HL-60/S4 treated with phorbol 12-myristate 13-acetate at 8.2 ng/mL for 4 days and 3 days (cell line): ENCODE measurements around the gene FAM81A.

Experiments used
- in situ Hi-C: fragments of 300-500 bp; cut with MboI; formaldehyde crosslinking; loops from 2 replicates; pipeline ENCODE4 v1.15.0; 2022; ENCODE audit warnings: low sequenced_read_pairs

FAM81A gene

DNA sequence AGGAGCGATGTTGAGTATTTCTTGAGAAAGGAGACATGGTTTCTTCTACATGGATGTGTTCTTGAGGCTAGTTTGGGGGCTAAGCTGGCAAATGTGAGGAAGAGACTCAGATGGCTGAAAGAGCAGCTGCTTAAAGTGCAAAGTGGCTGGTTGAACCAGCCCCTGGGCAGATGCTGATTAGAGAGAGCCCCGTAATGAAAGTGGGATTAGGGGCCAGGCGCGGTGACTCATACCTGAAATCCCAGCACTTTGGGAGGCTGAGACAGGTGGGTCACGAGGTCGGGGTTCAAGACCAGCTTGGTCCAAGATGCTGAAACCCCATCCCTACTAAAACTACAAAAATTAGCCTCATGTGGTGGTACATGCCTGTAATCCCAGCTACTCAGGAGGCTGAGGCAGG is 98.6 kb downstream of the FAM81A start:
- in situ Hi-C loops, result loop anchor here (25.0 kb wide), 1 partner anchor 101 kb away; no protein-coding TSS in a partner anchor

DNA sequence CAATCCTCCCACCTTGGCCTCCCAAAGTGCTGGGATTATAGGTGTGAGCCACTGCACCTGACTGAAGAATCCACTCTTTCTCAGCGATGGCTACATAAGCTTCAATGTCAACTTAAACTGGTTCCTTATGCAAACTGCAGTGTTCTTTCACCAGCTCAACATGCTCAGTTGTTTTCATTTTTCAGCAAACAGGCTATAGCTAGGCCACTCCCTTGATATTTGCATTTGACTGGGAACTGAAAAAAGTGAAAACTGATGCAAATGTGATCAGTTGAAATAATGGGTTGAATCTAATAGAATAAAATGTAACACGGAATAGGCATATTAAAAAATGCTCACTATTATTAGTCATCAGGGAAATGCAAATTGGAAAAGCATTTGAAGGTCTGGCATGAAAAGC is 99.4 kb downstream of the FAM81A start:
- in situ Hi-C loops, result loop anchor here (25.0 kb wide), 1 partner anchor 100 kb away; no protein-coding TSS in a partner anchor

DNA sequence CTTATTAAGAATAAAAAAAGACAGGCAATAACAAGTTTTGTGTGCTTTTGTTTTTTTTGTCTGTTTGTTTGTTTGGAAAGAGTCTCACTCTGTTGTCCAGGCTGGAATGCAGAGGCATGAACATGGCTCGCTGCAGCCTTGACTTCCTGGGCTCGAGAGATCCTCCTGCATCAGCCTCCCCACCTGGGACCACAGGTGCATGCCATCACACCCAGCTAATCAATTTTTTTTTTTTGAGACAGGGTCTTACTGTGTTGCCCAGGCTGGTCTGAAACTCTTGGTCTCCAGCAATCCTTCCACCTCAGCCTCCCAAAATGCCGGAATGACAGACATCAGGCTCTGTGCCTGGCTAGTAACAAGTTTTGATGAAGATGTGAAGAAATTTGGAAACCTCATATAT is 100.5 kb downstream of the FAM81A start:
- in situ Hi-C loops, result loop anchor here (25.0 kb wide), 1 partner anchor 99 kb away; no protein-coding TSS in a partner anchor

DNA sequence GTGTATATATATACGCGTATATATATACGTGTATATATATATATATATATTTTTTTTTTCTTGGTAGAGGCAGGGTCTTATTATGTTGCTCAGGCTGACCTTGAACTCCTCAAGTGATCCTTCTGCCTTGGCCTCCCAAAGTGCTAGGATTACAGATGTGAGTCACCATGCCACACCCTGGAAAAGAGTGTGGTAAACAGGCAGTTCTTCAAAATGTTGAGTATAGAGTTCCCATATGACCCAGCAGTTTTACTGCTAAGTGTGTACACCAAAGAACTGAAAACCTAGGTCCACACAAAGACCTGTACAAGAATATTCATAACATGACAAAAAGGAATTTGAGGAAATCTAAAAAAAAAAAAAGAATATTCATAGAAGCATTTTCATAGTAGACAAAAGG is 101.8 kb downstream of the FAM81A start:
- in situ Hi-C loops, result loop anchor here (25.0 kb wide), 1 partner anchor 98 kb away; no protein-coding TSS in a partner anchor

DNA sequence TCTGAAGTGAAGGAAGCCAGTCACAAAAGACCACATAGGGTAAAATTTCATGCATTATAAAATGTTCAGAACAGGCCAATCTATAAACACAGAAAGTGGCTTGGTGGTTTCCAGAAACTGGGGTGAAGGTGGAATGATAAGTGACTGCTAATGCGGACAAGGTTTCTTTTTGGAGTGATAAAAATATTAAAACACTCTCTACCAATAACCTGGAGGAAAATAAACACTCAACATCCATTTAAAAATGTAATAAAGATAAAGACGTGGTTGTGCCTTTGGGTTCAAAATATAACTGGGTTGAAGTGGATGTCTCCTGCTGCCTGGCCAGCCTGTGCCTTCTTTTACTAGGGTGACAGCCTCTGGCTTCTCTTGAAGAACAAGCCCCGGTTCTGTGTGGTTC is 102.7 kb downstream of the FAM81A start:
- in situ Hi-C loops, result loop anchor here (25.0 kb wide), 1 partner anchor 97 kb away; no protein-coding TSS in a partner anchor

DNA sequence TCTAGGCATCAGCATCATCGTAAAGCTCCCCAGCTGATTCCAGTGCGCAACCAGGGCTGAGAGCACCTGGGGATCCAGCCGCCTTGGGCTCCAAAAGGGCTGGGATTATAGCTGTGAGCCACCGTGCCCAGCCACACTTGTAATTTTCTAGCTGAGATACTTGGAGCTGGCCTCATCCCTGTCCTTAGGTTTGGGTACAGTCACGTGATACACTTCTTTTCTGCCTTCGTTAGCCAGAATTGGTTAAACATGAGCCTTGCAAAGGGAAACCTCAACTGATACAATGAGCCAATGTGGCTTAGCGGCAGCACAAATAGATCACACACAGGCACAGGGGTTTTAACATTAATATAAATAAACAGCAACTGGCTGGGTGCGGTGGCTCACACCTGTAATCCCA is 103.8 kb downstream of the FAM81A start:
- in situ Hi-C loops, result loop anchor here (25.0 kb wide), 1 partner anchor 96 kb away; no protein-coding TSS in a partner anchor

DNA sequence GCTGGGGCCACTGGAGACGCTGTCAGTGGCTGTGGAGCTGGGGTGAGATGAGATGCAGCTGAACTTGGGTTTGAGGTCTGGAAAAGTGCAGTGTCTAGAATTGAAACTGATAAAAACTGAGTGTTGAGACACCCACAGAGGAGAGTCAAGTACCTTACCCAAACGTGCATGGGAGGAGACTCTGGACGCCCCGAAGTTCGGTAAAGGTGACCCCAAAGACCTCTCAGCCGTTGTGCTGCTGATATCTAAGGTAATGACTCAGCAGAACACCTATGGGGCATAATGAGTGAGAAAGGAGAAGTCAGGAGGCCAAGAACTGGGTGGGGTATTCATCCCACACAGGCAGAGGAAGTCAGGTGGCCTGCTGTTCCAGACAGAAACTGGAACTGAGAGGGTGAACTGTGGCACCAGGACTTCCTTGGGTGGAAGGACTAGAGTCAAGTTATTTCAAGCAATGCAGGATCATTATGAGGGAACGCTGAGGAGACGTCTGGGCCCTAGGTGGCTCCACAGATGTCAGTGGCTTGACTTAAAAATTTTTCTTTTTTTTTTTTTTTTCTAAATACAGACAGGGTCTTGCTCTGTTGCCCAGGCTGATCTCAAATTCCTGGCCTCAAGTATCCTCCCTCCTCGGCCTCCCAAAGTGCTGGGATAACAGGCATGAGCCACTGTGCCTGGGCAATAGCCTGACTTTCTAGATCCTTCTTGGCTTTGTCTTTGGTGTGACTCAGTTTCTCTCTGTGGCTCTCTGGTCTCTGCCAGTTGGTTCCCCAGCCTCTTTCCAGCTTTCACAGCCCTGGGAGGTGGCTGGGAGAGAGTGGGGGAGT is 105.9 kb downstream of the FAM81A start:
- in situ Hi-C loops, result loop anchor here (25.0 kb wide), 1 partner anchor 93 kb away; no protein-coding TSS in a partner anchor

DNA sequence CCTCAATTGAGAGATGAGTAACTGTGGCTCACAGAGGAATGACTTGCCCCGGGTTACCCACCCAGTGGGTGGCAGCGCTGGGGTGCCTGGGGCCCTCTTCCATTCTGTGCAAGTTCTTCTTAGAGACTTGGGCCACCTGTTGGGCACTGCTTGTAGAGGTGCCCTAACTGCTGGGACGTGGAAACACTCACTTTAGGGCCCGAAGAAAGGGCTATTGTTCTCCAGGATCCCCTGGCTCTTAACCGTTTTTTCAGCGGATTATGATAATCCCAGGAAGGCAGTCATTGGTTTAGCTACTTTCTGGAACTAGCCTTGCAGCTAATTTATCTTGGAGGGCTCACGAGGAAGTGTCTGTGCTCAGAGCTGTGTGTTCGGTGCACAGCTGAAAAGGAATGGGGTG is 107.6 kb downstream of the FAM81A start:
- in situ Hi-C loops, result loop anchor here (25.0 kb wide), 1 partner anchor 92 kb away; no protein-coding TSS in a partner anchor

DNA sequence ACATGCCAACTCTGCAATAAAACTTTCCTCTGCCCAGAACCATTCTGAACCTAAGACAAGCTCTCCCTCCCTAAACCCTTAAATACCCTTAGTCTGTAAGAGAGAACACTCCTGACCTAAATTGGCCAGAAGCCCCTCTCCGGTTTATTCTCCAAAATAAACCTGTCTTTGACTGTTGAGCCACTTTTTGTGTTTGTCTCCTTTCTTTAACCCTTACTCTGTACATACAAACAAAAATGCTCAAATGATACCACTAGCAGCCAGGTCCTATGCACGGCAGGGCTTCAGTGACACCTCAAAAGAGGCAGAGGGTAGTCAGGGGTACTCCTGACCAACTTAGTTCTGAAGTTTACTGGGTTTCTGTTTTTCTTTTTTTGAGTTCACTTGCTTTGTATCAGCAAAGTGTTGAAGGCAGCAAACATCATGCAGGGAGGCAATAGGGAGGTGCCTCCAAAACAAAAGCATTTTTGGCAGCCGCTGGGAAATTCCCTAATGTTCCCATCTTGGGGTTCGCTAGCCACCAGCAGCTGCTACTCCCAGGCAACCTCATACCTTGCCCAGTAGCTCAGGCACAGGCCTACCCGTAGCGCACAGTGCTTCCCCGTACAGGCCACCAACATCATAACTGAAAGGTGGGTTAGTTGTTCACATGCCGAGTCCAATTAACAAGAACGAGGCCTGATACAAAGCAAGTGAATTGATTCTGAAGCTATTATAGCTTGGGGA is 110.7 kb downstream of the FAM81A start:
- in situ Hi-C loops, result loop anchor here (25.0 kb wide), 1 partner anchor 89 kb away; no protein-coding TSS in a partner anchor

DNA sequence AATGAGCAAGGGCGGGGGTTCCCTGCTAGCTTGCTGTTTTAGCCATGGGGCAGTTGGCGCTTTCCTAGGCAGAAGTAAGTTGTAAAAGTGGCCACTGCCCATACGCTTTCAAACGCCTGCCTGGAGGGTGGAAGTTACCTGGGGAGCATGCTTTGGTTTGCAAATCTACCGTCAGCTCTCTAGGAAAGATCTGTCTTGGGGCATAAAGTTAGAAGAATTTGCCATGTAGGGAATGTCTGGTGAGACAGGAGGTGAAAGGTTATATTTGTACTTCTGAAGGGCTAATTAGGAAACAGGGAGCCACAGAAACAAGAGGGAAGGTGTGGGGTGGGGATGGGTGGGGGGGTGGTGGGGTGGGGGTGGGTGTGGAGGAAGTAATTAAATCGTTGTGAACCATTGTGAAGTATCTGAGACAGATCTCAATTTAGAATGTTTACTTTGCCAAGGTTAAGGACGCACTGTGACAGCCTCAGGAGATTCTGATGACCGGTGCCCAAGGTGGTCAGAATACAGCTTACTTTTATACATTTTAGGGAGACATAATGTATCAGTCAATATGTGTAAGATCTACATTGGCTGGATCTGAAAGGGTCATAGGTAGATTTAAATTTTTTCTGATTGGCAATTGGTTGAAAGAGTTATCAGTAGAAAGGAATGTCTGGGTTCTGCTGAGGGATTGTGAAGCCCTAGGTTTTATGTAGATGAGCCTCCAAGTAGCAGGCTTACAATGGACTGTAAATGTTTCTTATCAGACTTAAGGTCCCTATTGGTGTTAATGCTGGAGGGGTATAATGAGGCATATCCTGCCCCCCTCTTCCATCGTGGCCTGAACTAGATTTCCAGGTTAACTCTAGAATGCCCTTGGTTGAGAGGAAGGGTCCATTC is 111.6 kb downstream of the FAM81A start:
- in situ Hi-C loops, result loop anchor here (25.0 kb wide), 1 partner anchor 88 kb away; no protein-coding TSS in a partner anchor

DNA sequence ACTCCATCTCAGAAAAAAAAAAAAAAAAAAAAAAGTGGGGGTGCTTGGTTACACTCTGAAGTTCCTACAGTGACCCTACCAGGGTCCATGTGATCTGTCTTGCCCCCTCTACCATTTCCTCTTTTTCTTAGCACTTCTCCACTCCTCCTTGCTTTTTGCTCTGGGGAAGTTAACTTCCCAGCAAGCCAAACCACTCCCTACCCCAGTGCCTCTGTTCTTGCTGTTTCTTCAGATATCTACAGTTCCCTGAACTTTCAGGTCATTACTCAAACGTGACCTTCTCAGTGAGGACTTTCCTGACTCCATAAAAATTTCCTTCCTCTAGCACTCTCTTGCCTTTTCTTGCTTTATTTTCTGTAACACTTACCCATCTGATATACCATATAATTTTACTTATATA is 112.5 kb downstream of the FAM81A start:
- in situ Hi-C loops, result no loop called here

DNA sequence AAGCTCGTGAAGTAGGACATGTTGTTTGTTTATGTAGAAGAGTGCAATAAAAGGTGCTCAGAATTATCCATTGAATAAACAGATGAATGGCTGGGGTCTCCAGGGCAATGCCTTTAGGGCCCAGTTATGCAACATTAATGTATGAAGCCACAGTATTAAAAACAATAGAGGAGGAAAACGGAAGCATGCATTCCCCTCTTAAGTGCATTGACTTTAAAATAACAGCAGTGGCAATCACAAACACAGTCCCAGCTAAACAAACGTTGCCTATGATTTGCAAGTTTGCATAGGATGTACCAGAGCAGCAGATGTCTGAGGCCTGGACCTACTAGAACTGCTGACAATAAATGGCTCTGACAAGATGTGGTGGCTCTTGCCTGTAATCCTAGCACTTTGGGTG is 113.0 kb downstream of the FAM81A start:
- in situ Hi-C loops, result no loop called here

DNA sequence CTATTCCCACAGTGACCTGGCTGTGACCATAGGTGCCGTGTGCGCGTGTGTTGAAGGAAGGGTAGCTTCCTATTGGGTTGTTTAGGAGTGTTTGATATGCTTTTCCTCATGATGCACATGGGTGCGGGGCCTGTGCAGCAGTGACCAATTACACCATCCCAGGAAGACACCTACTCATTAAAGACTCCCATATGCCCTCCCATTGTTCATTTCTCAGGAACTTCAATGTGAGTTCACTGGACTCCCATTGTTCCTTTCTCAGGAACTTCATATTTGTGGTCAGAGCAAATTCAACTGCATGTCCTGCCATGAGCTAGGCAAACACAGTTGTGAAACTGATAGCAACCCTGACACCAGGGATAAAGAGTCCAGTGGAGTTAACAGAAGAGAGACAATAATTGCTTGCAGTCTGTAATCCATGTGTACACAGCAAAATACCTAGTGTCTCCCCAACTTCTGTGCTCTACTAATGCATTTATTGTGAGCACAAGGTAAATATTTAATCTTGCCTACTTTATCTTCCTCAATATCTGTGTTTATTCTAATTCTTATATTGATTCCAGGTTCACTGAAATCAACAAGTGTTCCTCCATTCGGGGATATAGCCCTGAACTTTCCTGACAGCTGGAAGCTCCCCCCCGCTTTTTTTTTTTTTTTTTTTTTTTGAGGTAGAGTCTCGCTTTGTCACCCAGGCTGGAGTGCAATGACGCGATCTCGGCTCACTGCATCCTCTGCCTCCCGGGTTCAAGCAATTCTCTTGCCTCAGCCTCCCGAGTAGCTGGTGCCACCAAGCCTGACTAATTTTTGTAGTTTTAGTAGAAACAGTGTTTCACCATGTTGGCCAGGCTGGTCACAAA is 116.1 kb downstream of the FAM81A start:
- in situ Hi-C loops, result no loop called here

DNA sequence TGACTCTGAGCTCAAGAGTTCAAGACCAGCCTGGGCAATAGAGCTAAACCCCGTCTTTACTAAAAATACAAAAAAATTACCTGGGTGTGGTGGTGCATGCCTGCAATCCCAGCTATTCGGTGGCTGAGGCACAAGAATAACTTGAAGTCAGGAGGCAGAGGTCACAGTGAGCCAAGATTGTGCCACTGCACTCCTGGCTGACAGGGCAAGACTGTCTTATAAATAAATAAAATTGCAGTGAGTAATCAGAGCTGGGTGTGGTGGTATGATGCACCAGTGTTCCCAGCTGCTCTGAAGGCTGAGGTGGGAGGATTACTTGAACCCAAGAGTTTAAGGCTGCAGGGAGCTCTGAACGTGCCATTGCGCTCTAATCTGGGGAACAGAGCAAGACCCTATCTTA is 117.7 kb downstream of the FAM81A start:
- in situ Hi-C loops, result no loop called here

DNA sequence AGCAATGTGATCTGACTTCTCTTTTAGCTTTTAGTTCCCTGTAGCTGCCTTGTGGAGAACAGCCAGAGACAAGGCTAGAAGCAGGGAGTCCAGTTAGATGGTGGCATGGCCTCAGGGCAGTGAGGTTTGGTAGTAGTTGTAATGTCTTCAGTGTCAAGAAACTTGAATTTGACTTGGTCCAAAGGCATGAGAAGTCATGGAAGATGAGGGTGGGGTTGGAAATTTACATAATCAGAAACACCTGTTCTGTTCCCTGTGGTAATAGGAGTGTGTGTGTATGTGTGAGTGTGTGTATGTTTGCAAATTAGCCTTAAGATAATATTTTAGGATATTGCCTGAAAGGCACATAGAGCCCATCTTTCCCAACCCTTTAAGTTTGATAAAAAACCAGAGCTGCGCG is 118.4 kb downstream of the FAM81A start:
- in situ Hi-C loops, result no loop called here

DNA sequence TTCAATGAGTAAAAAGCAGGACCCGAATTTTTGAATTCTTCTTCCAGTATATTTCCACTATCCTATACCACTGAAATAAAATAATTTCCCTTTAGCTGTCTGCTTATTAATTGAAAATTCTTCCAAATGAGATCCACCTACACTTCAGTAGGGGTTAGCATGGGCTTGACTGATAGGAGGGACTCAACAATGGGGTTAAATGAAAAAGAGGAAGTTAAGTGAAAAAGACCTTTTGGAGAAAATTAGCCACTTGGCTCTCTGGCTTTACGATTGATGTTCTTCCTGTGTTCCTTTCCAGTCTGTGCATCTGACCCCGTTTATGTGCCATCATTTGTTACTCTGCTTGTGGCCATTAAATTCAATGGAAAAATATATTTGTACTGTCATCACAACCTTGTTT is 119.6 kb downstream of the FAM81A start:
- in situ Hi-C loops, result no loop called here

DNA sequence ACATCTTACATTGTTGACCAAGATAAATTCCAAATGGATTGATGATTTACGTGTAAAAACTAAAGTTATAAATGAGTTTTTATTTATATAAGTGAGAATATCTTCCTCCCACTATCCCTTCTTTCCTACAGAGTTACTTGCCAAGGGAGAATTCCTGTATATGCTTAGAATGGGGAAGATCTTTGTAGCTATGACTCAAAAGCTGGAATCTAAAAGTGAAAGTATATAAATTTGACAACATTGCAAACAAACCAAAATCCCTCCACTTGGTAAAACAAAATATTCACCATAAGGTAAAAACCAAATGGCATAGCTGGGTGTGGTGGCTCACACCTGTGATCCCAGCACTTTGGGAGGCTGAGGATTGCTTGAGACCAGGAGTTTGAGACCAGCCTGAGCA is 120.9 kb downstream of the FAM81A start:
- in situ Hi-C loops, result no loop called here

DNA sequence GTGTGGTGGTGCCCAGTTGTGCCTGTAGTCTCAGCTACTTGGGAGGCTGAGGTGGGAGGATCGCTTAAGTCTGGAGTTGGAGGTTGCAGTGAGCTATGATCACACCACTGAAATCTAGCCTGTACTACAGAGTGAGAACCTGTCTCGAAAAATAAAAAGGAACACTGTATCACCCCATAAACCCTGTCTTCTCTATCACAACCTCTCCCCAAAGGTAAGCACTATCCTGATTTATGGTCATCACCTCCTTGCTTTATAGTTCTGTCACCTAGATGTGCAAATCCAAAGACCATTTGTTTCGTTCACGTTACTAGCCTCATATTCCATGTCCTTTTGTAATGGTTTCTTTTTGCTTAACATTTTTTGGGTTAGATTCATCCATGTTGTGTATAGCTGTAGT is 123.6 kb downstream of the FAM81A start:
- in situ Hi-C loops, result no loop called here

DNA sequence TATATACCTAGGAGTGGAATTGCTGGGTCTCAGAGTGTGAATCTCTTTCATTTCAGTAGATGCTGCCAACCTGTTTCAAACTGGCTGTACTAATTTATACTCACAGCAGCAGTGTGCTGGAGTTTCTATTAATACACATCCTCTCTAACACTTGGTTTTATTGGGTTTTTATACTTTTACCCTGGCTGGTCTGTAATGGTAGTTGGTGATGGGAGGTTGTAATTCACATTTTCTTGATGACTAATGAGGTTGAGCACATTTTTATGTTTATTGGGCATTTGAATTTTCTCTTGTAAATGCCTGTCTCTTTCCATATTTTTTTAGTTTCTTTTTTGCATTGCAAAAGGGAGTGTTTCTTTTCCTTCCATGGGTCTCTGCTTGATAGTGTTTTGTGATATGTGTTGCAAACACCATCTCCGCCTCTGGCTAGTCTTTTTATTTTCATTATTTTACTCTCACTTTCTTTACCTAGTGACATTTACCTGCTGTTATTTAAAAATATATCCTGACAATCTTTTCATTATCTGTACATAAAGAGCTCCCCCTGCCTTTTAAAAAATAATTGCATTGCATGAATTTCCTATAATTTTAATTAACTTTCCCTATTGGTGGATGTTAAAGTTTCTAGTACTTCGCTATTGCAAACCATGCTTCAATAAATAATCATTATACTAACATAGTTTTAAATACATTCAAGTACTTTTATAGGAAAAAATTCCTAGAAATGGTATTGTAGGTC is 124.6 kb downstream of the FAM81A start:
- in situ Hi-C loops, result no loop called here
